OCI-M2 (cell line): ENCODE results near the gene NINL.

Experiments
- DNase-seq: peaks from one replicate; lab custom pipeline; 2025; ENCODE audit not compliant: unreplicated experiment; lab: John Stamatoyannopoulos, UW

NINL gene

GRCh38 chr20:25534845-25535244 is 50.5 kb downstream of the NINL start:
- DNase-seq = no peak

- DNase-seq = no peak
Observed at GRCh38 chr20:25533920-25534700, 51.2 kb downstream of the NINL start.

GRCh38 chr20:25532971-25533391 is 52.4 kb downstream of the NINL start:
- DNase-seq = no peak

- DNase-seq = no peak
Observed at GRCh38 chr20:25532015-25532751, 53.1 kb downstream of the NINL start.

- no peak for DNase-seq
Observed at GRCh38 chr20:25529295-25529951, 55.9 kb downstream of the NINL start.

GRCh38 chr20:25527949-25528348 is 57.4 kb downstream of the NINL start:
- no peak for DNase-seq

GRCh38 chr20:25526446-25526845 is 58.9 kb downstream of the NINL start:
- no peak for DNase-seq

- no peak for DNase-seq
Observed at GRCh38 chr20:25525867-25526266, 59.5 kb downstream of the NINL start.

- no peak for DNase-seq
Observed at GRCh38 chr20:25525295-25525694, 60.0 kb downstream of the NINL start.

GRCh38 chr20:25521382-25521781 is 63.9 kb downstream of the NINL start:
- no peak for DNase-seq

- DNase-seq = no peak
Observed at GRCh38 chr20:25517124-25517523, 68.2 kb downstream of the NINL start.

- no peak for DNase-seq
Observed at GRCh38 chr20:25514747-25515340, 70.5 kb downstream of the NINL start.

- DNase-seq = no peak
Observed at GRCh38 chr20:25514195-25514594, 71.1 kb downstream of the NINL start.

GRCh38 chr20:25512709-25513108 is 72.6 kb downstream of the NINL start:
- DNase-seq = no peak

GRCh38 chr20:25511183-25511582 is 74.1 kb downstream of the NINL start:
- DNase-seq = no peak

GRCh38 chr20:25510721-25511120 is 74.6 kb downstream of the NINL start:
- DNase-seq = no peak

GRCh38 chr20:25510202-25510601 is 75.1 kb downstream of the NINL start:
- no peak for DNase-seq

- DNase-seq = no peak
Observed at GRCh38 chr20:25509084-25509483, 76.2 kb downstream of the NINL start.

GRCh38 chr20:25508083-25508770 is 77.1 kb downstream of the NINL start:
- no peak for DNase-seq

GRCh38 chr20:25507385-25508082 is 77.8 kb downstream of the NINL start:
- DNase-seq = no peak
